GM19035 (cell line): ENCODE measurements around the gene CDK4.
"Not testable (repeated sequence)": the region's sequence is repeated elsewhere in the genome, so short reads cannot be mapped to it uniquely, and the experiment has no call there.

Source experiments
- ATAC-seq: cut with Tn5 transposase; IDR thresholded peaks from one replicate; pipeline ENCODE4 v1.9.1; 2021; ENCODE audit not compliant: unreplicated experiment

Gene CDK4

GRCh38 chr12:57751788-57752667 lies at the start of gene CDK4:
TSS of gene CDK4 (minus strand) at chr12:57752310. CDS start at chr12:57751717, 593 bp downstream.
- ATAC-seq: peak; percentile 68

- ATAC-seq: no peak
Measured at GRCh38 chr12:57800965-57801364, 48.9 kb upstream of the CDK4 start.

DNA sequence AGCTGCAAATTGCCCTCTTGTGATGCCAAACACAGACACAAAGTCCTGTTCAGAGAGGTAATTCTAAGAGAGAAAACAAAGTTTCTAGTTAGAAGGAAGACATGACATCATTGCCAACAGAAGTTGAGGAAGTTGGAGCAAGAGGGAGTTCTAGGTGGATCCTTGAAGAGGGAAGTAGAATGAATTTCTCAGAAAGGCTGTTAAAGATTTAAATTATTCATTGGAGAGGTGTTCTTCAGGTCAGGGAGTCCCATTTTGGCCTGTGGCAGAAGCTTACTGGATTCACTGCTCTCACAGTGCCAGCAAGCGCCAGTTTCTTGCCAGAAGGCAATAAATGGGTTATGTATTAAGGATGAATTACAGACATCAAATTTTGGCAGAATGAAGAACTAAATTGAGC lies 45.8 kb upstream of the CDK4 start:
- ATAC-seq: no peak

DNA sequence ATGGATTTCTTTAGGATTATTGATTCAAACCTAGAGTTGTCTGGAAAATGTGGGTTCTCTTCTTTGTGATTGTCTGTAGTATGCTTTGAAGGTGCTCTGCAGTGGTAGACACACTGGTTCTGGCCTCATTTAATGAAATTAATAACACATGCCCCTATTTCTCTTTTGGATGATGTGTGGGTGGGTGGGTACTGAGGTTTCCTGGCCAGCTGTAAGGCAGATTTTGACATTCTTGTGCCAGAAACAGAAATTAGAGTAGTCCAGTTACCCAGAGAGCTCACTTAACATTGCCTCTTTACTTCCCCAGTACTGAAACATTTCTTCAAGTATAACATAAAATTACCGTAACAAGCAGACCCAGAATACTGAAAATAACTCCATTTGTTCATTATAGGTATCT lies 44.9 kb upstream of the CDK4 start:
- no peak for ATAC-seq

DNA sequence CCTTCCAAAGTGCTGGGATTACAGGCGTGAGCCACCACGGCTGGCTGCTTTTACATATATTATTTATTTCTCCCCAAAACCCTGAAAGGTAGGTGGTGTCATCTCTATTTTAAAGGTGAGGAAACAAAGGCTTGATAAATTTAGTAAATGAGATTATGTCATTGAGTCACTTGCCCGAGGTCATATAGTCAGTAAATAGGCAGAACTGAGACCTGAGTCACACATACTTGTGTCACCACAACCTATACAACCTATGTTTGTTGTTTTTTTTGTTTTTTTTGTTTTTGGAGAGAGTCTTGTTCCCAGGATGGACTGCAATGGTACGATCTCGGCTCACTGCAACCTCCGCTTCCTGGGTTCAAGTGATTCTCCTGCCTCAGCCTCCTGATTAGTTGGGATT lies 43.2 kb upstream of the CDK4 start:
- no peak for ATAC-seq

DNA sequence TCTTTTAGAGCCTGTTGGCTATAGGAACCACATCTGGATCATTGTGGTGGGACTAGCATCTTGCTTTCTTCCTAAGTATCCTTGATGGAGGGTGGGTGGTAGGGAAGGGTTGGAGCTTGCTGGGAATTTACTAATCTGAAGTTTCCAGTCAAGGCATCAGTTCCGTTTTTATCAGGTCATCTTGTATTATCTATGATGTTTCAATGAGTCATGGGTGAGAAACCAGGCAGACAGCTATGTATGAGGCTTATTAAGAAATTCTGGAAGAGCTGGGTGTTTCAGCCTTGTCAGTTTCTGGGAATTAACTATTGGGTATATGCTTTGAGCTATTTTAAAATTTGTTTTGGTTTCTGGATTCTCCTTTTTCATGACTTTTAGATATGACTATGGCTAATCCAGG lies 41.8 kb upstream of the CDK4 start:
- no peak for ATAC-seq

DNA sequence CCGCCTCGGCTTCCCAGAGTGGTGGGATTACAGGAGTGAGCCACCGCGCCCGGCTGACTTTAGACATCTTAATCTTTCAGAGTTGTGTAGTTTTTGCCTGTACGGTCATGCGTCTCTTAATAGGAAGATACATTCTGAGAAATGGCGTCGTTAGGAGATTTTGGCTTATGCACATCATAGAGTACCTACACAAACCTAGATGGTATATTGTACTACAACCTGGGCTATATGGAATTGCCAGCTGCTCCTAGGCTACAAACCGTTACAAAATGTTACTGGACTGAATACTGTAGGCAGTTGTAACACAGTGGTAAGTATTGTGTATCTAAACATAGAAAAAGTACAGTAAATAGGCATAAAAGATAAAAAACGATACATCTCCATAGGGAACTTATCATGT lies 31.8 kb upstream of the CDK4 start:
- ATAC-seq: no peak

DNA sequence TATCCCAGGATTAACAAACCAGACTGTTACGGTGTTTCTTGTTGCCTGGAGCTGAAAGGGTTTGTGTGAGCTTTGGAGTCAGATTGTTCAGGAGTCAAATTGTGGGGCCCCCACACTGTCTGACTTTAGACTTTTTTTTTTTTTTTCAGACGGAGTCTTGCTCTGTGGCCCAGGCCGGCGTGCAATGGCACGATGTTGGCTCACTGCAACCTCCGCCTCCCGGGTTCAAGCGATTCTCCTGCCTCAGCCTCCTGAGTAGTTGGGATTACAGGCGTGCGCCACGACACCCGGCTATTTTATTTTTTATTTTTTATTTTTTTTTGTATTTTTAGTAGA lies 31.3 kb upstream of the CDK4 start:
- no peak for ATAC-seq

- ATAC-seq: peak; percentile 82
Measured at GRCh38 chr12:57782608-57783465, 30.7 kb upstream of the CDK4 start, which contains the start of gene TSFM. TSS of gene TSFM (plus strand) at chr12:57782787. CDS start at chr12:57782802, 15 bp downstream.

- ATAC-seq: peak; percentile 5
Measured at GRCh38 chr12:57782243-57782607, 30.1 kb upstream of the CDK4 start.

GRCh38 chr12:57781801-57782200 lies 29.7 kb upstream of the CDK4 start:
- no peak for ATAC-seq

- no peak for ATAC-seq
Measured at GRCh38 chr12:57781244-57781643, 29.1 kb upstream of the CDK4 start.

DNA sequence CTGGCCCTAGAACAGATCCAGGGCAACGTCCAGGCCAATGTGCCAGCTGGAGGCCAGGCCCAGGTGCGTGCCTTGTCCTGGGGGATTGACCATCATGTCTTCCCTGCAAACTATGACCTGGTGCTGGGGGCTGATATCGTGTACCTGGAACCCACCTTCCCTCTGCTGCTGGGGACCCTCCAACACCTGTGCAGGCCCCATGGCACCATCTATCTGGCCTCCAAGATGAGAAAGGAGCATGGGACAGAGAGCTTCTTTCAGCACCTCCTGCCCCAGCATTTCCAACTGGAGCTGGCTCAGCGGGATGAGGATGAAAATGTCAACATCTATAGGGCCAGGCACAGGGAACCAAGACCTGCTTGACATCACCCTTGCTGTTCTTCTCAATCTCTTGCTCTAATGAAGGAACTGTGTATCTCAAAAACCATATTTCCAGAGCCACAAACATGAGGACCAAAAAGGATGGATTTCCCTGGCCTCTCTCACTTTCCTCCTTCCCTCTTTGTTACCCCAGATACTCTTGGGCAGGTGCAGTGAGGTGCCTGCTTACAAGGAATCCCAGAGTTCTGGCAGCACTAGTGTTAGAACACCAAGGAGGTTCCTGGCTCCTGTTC lies 28.3 kb upstream of the CDK4 start:
- no peak for ATAC-seq

GRCh38 chr12:57779736-57780135 lies 27.6 kb upstream of the CDK4 start:
- ATAC-seq: no peak

DNA sequence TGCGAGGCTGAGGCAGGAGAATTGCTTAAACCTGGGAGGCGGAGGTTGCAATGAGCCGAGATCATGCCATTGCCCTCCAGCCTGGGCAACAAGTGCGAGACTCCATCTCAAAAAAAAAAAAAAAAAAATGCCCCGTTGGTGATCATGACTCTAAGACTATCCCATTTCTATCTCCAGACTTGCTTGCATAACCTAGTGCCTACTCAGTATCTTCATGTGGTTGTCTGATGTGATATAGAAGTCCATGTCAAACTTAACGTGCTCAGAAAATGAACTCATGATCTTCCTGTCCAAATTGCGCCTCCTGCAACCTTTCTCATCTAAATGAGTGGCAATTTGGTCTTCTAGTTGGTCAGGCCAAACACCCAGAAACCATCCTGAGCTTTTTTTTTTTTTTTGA lies 25.8 kb upstream of the CDK4 start:
- ATAC-seq: no peak

GRCh38 chr12:57777367-57777766 lies 25.3 kb upstream of the CDK4 start:
- no peak for ATAC-seq

- ATAC-seq: no peak
Measured at GRCh38 chr12:57776247-57776587, 24.1 kb upstream of the CDK4 start.

- ATAC-seq: no peak
Measured at GRCh38 chr12:57775563-57776246, 23.6 kb upstream of the CDK4 start.

DNA sequence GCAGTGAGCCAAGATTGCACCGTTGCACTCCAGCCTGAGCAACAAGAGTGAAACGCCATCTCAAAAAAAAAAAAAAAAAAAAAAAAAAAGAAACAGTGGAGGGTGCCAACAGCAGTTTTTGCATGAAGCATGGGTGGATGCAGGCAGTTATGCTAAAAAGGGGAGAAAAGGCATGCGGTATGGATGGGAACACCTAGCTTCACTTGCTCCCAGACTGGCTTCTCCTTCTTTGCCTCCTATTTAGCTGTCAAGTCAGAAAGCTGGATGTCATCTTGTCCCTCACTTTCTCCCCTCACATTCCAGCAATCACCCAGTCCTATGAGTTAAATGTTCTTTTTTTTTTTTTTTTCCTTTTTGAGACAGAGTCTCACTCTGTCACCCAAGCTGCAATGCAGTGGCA lies 22.9 kb upstream of the CDK4 start:
- no peak for ATAC-seq

DNA sequence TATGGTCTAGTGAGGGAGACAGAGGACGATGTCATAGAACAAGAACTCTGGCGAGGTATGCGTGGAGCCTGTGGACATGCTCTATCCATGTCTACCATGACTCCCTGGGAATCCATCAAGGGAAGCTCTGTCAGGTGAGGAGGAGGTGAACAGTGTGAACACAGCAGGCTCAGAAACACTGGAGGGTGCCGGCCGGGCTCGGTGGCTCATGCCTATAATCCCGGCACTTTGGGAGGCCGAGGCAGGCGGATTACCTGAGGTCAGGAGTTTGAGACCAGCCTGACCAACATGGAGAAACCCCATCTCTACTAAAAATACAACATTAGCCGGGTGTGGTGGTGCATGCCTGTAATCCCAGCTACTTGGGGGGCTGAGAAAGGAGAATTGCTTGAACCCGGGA lies 22.5 kb upstream of the CDK4 start:
- ATAC-seq: not testable (repeated sequence)
